NCI-H146 (cell line): ENCODE data around the gene CFHR4.
A peak's percentile ranks its signal among the peaks of the same experiment; 100 is the strongest.
"Not testable (repeated sequence)": the region's sequence is repeated elsewhere in the genome, so short reads cannot be mapped to it uniquely, and the experiment has no call there.

Source experiments
- DNase-seq: peaks from one replicate; lab custom pipeline; 2025; lab: John Stamatoyannopoulos, UW

CFHR4 gene

GRCh38 chr1:196887515-196888239 is at the start of gene CFHR4:
Gene CFHR4 (plus strand): TSS chr1:196888052. CDS start chr1:196888151, 99 bp downstream.
- DNase-seq: no peak

GRCh38 chr1:196849613-196850492 is 38.0 kb upstream of the CFHR4 start:
- not testable (repeated sequence) for DNase-seq

GRCh38 chr1:196856053-196856452 is 31.8 kb upstream of the CFHR4 start:
- DNase-seq: no peak

- no peak for DNase-seq
Observed at GRCh38 chr1:196857188-196857587, 30.7 kb upstream of the CFHR4 start.

- no peak for DNase-seq
Observed at GRCh38 chr1:196858811-196859210, 29.0 kb upstream of the CFHR4 start.

- DNase-seq: no peak
Observed at GRCh38 chr1:196860323-196860884, 27.4 kb upstream of the CFHR4 start.

GRCh38 chr1:196861429-196861828 is 26.4 kb upstream of the CFHR4 start:
- no peak for DNase-seq

GRCh38 chr1:196866974-196867373 is 20.9 kb upstream of the CFHR4 start:
- no peak for DNase-seq

GRCh38 chr1:196873385-196873784 is 14.5 kb upstream of the CFHR4 start:
- DNase-seq: no peak

- no peak for DNase-seq
Observed at GRCh38 chr1:196875935-196876334, 11.9 kb upstream of the CFHR4 start.

GRCh38 chr1:196877964-196878363 is 9.9 kb upstream of the CFHR4 start:
- DNase-seq: peak; percentile 61

- DNase-seq: not testable (repeated sequence)
Observed at GRCh38 chr1:196886560-196886959, 1.3 kb upstream of the CFHR4 start.

- DNase-seq: no peak
Observed at GRCh38 chr1:196890668-196891067, 2.8 kb downstream of the CFHR4 start.

GRCh38 chr1:196891251-196891650 is 3.4 kb downstream of the CFHR4 start:
- DNase-seq: no peak

GRCh38 chr1:196896355-196896754 is 8.5 kb downstream of the CFHR4 start:
- peak; percentile 71 for DNase-seq

- DNase-seq: peak; percentile 59
Observed at GRCh38 chr1:196897158-196897828, 9.4 kb downstream of the CFHR4 start.

- no peak for DNase-seq
Observed at GRCh38 chr1:196902344-196902743, 14.5 kb downstream of the CFHR4 start.

- DNase-seq: no peak
Observed at GRCh38 chr1:196910215-196910614, 22.4 kb downstream of the CFHR4 start.

GRCh38 chr1:196912283-196912682 is 24.4 kb downstream of the CFHR4 start:
- DNase-seq: not testable (repeated sequence)

- DNase-seq: not testable (repeated sequence)
Observed at GRCh38 chr1:196926839-196927238, 39.0 kb downstream of the CFHR4 start.

- DNase-seq: peak; percentile 2
Observed at GRCh38 chr1:196932853-196933252, 45.0 kb downstream of the CFHR4 start.

- peak; percentile 94 for DNase-seq
Observed at GRCh38 chr1:196933531-196934189, 45.8 kb downstream of the CFHR4 start.
